ENCODE measurements around the gene DPY19L1.
"Not testable (repeated sequence)": the region's sequence is repeated elsewhere in the genome, so short reads cannot be mapped to it uniquely, and the experiment has no call there.

DPY19L1 gene

GRCh38 chr7:35003679-35004303, 33.5 kb downstream of the DPY19L1 start:
- TF ChIP-seq, protein P1, sequence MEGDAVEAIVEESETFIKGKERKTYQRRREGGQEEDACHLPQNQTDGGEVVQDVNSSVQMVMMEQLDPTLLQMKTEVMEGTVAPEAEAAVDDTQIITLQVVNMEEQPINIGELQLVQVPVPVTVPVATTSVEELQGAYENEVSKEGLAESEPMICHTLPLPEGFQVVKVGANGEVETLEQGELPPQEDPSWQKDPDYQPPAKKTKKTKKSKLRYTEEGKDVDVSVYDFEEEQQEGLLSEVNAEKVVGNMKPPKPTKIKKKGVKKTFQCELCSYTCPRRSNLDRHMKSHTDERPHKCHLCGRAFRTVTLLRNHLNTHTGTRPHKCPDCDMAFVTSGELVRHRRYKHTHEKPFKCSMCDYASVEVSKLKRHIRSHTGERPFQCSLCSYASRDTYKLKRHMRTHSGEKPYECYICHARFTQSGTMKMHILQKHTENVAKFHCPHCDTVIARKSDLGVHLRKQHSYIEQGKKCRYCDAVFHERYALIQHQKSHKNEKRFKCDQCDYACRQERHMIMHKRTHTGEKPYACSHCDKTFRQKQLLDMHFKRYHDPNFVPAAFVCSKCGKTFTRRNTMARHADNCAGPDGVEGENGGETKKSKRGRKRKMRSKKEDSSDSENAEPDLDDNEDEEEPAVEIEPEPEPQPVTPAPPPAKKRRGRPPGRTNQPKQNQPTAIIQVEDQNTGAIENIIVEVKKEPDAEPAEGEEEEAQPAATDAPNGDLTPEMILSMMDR (IDR thresholded peaks at IDR 0.05; ENCODE audit: poor library complexity, severe bottlenecking), result no peak
- Histone ChIP-seq H3K36me3 (ENCODE audit: low read depth) (no peaks in the 10 kb centered on the region), H3K9me3 (ENCODE audit: severe bottlenecking) (no peaks in the 10 kb centered on the region), H3K4me3 (ENCODE audit: severe bottlenecking) (no peak overlapping the region), H3K27ac (ENCODE audit: poor library complexity, severe bottlenecking) (peak overlapping the region; percentile 84), H3K4me1 (ENCODE audit: insufficient read depth, poor library complexity, severe bottlenecking) (peaks cover 19% of the 10 kb centered on the region), H3K27me3 (ENCODE audit: insufficient read depth, poor library complexity, severe bottlenecking) (no peaks in the 10 kb centered on the region)
- ATAC-seq (ENCODE audit: low read depth), result peak; percentile 98
- peak; percentile 86 for DNase-seq (ENCODE audit: low spot score)

- Histone ChIP-seq H3K27ac (ENCODE audit: poor library complexity, severe bottlenecking) (peak overlapping the region; percentile 84), H3K4me1 (ENCODE audit: insufficient read depth, poor library complexity, severe bottlenecking) (peaks cover 19% of the 10 kb centered on the region)
- not testable (repeated sequence) for DNase-seq (ENCODE audit: low spot score); H3K27me3 ChIP-seq (ENCODE audit: insufficient read depth, poor library complexity, severe bottlenecking); H3K36me3 ChIP-seq (ENCODE audit: low read depth); H3K9me3 ChIP-seq (ENCODE audit: severe bottlenecking); H3K4me3 ChIP-seq (ENCODE audit: severe bottlenecking)
- ATAC-seq (ENCODE audit: low read depth), result peak; percentile 16
These were observed 34.1 kb downstream of the DPY19L1 start for GRCh38 chr7:35003177-35003650.

DNA sequence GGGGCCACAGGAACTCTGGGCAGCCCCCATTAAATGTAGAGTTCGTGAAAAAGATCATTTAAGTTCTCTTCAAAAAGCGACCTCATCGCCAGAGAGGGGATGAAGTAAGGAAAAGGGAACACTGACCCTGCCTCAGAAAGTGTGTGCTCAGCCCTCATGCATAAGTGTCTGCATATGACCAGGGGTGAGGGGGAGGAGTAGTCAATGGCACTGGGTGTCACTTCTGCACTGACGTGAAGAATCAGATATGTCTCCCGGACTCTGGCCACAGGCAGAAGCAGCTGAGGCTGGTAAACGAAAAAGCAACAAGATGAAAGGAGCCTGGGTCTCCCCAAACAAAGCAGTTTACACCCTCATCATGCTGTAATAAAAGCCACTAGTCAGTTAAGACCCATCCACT, 39.0 kb downstream of the DPY19L1 start:
- ATAC-seq (ENCODE audit: low read depth); H3K9me3 ChIP-seq (ENCODE audit: severe bottlenecking); H3K4me1 ChIP-seq (ENCODE audit: insufficient read depth, poor library complexity, severe bottlenecking); H3K36me3 ChIP-seq (ENCODE audit: low read depth); DNase-seq (ENCODE audit: low spot score); H3K27me3 ChIP-seq (ENCODE audit: insufficient read depth, poor library complexity, severe bottlenecking); H3K4me3 ChIP-seq (ENCODE audit: severe bottlenecking); H3K27ac ChIP-seq (ENCODE audit: poor library complexity, severe bottlenecking): not testable (repeated sequence)

- not testable (repeated sequence) for ATAC-seq (ENCODE audit: low read depth); H3K4me3 ChIP-seq (ENCODE audit: severe bottlenecking); H3K9me3 ChIP-seq (ENCODE audit: severe bottlenecking); DNase-seq (ENCODE audit: low spot score); H3K27me3 ChIP-seq (ENCODE audit: insufficient read depth, poor library complexity, severe bottlenecking); H3K36me3 ChIP-seq (ENCODE audit: low read depth); H3K27ac ChIP-seq (ENCODE audit: poor library complexity, severe bottlenecking); H3K4me1 ChIP-seq (ENCODE audit: insufficient read depth, poor library complexity, severe bottlenecking)
These were observed 40.7 kb downstream of the DPY19L1 start for GRCh38 chr7:34996423-34997090.

DNA sequence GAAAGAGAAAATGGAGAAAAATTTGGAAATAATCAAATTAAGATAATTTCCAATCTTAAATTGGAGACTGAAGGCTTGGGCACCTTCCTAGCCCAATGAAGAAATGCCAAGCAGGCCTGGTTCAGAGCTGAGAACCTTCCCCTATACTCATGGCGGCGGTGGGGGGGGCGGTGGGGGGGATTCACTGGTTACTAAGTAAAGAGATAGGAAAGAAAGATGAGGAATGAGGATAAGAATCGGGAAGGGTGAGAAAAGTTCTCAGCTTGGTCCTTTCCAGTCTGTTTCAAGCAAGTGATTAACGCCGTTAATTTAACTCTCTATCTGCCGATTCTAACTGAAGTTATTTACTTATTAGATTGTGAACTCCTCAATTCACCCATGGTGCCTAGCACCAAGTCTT, 41.5 kb downstream of the DPY19L1 start:
- Histone ChIP-seq H3K9me3 (ENCODE audit: severe bottlenecking) (no peaks in the 10 kb centered on the region), H3K27me3 (ENCODE audit: insufficient read depth, poor library complexity, severe bottlenecking) (no peaks in the 10 kb centered on the region), H3K4me1 (ENCODE audit: insufficient read depth, poor library complexity, severe bottlenecking) (peaks cover 7% of the 10 kb centered on the region), H3K4me3 (ENCODE audit: severe bottlenecking) (no peak overlapping the region), H3K36me3 (ENCODE audit: low read depth) (no peaks in the 10 kb centered on the region), H3K27ac (ENCODE audit: poor library complexity, severe bottlenecking) (no peak overlapping the region)
- ATAC-seq (ENCODE audit: low read depth) (no peak), DNase-seq (ENCODE audit: low spot score) (no peak)
- TF ChIP-seq, protein P1 (IDR thresholded peaks at IDR 0.05; ENCODE audit: poor library complexity, severe bottlenecking), result no peak

DNA sequence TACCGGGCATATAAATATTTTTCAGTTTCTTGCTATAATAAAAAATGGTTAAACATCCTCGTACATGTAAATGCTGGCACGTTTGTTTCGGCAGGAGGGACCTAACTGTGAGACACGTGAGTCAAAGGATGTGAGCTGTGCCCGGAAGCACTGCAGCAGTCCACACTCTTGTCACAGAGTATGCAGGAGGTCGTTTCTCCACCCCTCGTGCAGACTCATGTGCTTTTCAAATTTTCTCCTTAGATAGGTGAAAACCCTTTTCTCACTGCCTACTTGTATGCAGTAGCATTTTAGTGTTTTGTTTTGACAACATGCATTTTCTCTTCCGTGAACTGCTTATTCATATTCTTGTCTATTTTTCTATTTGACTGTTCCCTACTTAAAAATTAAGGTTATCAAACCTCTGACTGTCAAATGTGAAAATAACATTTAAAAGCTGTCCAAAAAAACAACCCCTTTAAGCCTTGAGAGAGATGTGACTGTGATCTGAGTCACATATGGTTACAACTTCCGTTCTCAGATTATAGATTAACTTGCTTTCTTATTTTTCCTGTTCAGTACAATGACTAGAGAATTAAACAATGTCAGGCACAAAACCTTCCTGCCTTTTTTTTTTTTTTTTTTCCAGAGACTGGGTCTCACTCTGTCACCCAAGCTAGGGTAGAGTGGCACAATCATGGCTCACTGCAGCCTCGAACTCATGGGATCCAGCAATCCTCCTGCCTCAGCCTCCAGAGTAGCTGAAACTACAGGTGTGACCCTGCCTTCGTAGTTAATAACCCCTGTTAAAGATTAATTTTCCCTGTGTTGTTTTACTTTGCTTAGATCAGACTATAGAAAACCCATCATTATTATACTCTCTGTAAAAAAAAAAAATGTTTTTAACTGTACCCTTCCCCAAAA, 45.1 kb downstream of the DPY19L1 start:
- Histone ChIP-seq H3K4me1 (ENCODE audit: insufficient read depth, poor library complexity, severe bottlenecking) (peaks cover 7% of the 10 kb centered on the region), H3K4me3 (ENCODE audit: severe bottlenecking) (no peak overlapping the region), H3K27ac (ENCODE audit: poor library complexity, severe bottlenecking) (peak overlapping the region; percentile 61), H3K9me3 (ENCODE audit: severe bottlenecking) (no peaks in the 10 kb centered on the region), H3K27me3 (ENCODE audit: insufficient read depth, poor library complexity, severe bottlenecking) (no peaks in the 10 kb centered on the region), H3K36me3 (ENCODE audit: low read depth) (no peaks in the 10 kb centered on the region)
- TF ChIP-seq, protein P1 (IDR thresholded peaks at IDR 0.05; ENCODE audit: poor library complexity, severe bottlenecking), result no peak
- peak; percentile 62 for ATAC-seq (ENCODE audit: low read depth)
- no peak for DNase-seq (ENCODE audit: low spot score)

- DNase-seq (ENCODE audit: low spot score); H3K27me3 ChIP-seq (ENCODE audit: insufficient read depth, poor library complexity, severe bottlenecking); H3K9me3 ChIP-seq (ENCODE audit: severe bottlenecking); H3K4me3 ChIP-seq (ENCODE audit: severe bottlenecking); ATAC-seq (ENCODE audit: low read depth); H3K27ac ChIP-seq (ENCODE audit: poor library complexity, severe bottlenecking); H3K4me1 ChIP-seq (ENCODE audit: insufficient read depth, poor library complexity, severe bottlenecking); H3K36me3 ChIP-seq (ENCODE audit: low read depth): not testable (repeated sequence)
These were observed 48.7 kb downstream of the DPY19L1 start for GRCh38 chr7:34988442-34989125.

DNA sequence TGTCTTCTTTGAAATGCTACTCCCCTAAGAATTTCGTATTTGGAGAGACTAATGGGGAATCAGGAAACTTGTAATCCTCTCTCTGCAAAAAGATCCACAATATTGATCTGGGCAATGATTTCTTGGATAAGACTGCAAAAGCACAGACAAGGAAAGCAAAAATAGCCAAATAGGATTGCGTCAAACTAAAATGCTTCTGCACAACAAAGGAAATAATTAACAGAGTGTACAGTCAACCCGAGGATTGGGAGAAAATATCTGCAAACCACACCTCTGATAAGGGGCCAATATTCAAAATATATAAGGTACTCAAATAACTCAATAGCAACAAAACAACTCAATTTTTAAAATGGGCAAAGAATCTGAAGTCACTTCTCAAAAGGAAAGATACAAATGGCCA, 52.1 kb downstream of the DPY19L1 start:
- H3K4me1 ChIP-seq (ENCODE audit: insufficient read depth, poor library complexity, severe bottlenecking); DNase-seq (ENCODE audit: low spot score); H3K36me3 ChIP-seq (ENCODE audit: low read depth); H3K9me3 ChIP-seq (ENCODE audit: severe bottlenecking); H3K27me3 ChIP-seq (ENCODE audit: insufficient read depth, poor library complexity, severe bottlenecking); ATAC-seq (ENCODE audit: low read depth); H3K27ac ChIP-seq (ENCODE audit: poor library complexity, severe bottlenecking); H3K4me3 ChIP-seq (ENCODE audit: severe bottlenecking): not testable (repeated sequence)
